Activated CD4-positive, alpha-beta T cell treated with anti-CD3 and anti-CD28 coated beads, Interleukin-2, Interleukin-6, amounts not matched to agents 100 ng/mL and 50 ng/mL, durations not matched to agents 16 hours and 8 hours (primary cell): ENCODE data around the gene ORC1.
"Not testable (repeated sequence)": the region's sequence is repeated elsewhere in the genome, so short reads cannot be mapped to it uniquely, and the experiment has no call there.

ENCODE experiments used
- DNase-seq: peaks from one replicate; pipeline ENCODE4 v3.0.0-alpha.2; 2020

ORC1 gene

GRCh38 chr1:52385376-52385775 lies 18.8 kb downstream of the ORC1 start:
- no peak for DNase-seq

DNA sequence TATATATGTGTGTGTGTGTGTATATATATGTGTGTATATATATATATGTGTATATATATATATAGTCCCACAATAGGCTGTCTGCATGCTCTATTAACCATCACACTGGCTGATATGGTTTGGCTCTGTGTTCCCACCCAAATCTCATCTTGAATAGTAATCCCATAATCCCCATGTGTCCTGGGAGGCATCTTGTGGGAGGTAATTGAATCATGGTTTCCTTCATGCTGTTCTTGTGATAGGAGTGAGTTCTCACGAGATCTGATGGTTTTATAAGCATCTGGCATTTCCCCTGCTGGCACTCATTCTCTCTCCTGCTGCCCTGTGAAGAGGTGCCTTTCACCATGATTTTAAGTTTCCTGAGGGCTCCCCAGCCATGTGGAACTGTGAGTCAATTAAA lies 34.4 kb downstream of the ORC1 start:
- not testable (repeated sequence) for DNase-seq

GRCh38 chr1:52368383-52369172 lies 35.6 kb downstream of the ORC1 start:
- DNase-seq, result peak; percentile 59

- no peak for DNase-seq
Observed at GRCh38 chr1:52367272-52367671, 37.0 kb downstream of the ORC1 start.

GRCh38 chr1:52366517-52366827 lies 37.8 kb downstream of the ORC1 start:
- no peak for DNase-seq

DNA sequence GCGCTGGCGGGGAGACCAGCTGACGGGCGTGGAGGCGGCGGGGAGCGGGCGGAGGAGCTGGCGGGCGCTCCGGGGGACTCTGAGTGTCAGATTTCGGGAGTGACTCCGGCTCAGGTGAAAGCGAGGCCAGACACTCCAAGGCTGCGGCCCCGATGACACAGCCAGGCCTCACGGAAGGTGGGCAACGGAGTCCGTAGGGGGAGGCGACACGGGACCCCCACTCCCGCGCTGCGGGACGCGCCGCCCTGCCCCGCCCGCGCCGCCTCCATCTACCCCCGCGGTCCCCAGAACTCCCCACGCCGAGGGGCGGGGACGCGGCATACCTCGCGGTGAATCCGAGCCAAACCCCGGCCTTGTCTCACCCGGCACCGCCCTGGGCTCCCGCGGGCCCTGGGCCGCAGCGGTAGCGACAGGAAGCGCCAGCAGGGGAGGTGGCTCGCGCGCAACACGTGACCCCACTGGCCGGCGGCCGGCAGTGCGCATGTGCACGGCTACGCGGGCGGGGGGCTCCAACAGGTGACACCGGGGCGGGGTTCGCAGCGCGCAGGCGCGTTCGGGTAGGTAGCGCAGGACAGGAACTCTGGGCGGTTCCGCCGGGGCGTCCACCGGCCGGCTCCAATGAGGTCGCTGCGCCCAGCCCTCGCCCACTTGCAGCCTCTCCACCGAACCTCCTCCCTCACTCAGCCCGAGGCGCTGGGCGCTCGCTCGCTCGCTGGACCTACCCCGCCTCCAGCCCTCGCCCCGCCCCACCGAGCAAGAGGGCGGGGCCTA lies 38.3 kb downstream of the ORC1 start, which contains the start of gene CC2D1B:
CC2D1B (minus strand) TSS at position 460 of the 771 bp plus-strand sequence. CDS start 1,585 bp downstream, outside the sequence.
- peak; percentile 100 for DNase-seq

DNA sequence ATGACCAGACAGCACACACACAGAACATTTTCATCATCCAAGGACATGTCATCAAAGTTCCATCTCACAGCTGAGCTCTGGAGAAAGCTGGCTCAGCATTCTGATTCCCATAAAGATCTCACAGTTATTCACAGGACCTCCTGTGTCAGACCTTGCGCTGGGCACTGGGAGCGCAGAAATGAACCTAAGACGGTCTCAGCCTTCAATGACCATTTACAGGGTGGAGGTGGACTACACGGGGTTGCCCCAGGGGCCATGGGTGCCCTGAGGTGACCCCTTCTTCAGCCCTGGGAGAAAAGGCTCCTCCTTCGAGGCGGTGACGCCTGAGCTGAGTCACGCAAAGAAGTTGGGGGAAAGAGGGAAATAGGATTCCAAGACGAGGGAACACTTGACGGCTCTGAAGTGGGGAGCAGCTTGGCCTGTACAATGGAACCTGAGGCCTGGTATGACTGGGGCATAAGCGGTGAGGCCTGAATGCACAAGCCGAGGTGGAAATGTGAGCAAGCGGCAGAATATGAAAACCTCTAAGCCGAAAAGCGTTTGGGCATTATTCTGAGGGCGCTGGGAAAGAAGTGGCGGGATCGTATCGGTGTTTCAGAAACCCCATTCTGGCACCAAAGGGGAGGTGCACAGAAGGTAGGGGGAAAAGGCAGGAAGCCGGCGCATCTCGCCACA lies 39.0 kb downstream of the ORC1 start:
- peak; percentile 39 for DNase-seq

GRCh38 chr1:52364235-52364839 lies 39.9 kb downstream of the ORC1 start:
- DNase-seq, result no peak

GRCh38 chr1:52360595-52360968 lies 43.6 kb downstream of the ORC1 start:
- DNase-seq, result no peak

DNA sequence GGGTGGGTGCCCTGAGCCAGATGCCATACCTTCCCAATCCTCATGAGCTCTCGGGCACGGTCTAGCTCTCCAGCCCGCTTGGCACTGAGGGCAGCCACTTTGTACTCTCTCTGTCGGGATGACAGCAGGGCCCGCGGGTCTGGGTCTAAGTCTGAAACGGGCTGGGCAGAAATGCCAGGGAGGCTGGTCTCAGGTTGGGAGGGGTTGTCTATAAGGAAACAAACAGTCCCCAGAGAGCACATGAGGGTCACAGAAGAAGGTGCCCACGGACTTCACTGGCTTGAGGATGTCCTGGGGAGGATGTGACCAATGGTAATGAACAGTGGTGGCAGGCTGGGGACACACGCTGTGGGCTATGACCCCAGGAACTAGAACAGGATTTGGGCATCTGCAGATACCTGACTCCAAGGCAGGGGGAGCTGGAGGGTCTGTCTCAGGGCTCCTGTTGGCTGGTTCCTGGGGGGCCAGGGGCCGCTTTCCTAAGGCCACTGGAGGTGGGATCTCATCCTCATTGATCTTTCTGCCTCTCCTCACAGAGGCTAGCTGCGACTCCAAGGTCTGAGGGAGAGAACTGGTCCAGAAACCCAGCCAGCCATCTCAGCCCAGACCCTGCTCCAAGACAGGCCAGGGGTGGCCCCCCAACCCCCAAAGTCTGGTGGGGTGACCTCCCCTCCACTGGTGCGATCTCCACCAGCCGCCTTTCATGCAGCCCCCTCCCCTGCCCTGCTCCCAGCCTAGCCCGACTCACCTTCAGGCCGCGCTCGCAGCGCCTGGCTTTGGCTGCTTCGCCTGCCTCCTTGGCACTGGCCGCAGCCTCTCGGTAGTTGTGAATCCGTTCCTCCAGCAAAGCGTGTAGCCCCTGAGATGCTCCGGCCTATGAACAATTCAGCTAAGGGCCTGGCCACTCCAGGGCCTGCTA lies 44.3 kb downstream of the ORC1 start:
- no peak for DNase-seq

GRCh38 chr1:52358851-52359497 lies 45.2 kb downstream of the ORC1 start:
- DNase-seq, result no peak

DNA sequence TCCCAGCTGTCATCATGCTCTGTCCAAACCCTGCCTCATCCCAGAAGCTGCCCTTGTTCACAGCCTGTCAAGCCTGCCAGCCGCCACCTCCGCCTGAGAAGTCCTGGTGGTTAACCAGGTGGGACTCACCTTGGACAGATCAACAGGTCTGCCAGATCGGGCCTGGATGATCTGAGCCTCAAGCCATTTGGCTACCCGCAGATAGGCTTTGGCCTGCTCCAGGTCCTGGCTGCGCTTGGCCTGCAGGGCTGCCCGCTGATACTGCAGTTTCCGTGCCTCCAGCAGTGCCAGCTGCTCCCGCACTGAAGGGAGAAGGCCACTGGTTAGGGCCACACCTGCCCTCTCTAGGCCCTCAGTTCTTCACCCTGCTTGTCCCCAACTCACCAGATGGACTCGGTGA lies 46.8 kb downstream of the ORC1 start:
- no peak for DNase-seq

DNA sequence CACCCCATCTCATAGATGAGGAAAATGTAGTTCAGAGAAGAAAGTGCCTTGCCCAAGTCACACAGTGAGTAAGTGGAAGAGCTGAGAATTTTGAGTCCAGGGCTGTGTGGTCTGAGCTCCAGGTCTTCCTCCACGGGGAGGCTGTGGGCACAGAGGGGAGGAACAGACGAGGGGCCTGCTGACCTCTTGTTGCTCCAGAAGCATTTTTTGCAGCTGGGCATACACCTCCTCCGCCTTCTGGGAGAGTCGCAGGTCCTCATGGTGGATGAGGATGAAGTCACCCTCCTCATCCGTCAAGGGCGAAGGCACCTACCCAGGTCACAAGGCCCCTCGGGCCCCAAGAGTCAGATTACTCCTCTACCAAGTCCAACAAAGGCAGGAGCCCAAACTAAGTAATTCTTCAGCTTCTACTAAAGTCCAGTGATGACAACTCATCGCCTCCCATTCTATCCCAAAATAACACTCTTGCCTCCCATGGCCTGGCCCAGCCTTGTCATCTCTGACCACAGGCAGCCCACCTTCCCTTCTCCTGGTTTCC lies 47.3 kb downstream of the ORC1 start:
- DNase-seq, result no peak

DNA sequence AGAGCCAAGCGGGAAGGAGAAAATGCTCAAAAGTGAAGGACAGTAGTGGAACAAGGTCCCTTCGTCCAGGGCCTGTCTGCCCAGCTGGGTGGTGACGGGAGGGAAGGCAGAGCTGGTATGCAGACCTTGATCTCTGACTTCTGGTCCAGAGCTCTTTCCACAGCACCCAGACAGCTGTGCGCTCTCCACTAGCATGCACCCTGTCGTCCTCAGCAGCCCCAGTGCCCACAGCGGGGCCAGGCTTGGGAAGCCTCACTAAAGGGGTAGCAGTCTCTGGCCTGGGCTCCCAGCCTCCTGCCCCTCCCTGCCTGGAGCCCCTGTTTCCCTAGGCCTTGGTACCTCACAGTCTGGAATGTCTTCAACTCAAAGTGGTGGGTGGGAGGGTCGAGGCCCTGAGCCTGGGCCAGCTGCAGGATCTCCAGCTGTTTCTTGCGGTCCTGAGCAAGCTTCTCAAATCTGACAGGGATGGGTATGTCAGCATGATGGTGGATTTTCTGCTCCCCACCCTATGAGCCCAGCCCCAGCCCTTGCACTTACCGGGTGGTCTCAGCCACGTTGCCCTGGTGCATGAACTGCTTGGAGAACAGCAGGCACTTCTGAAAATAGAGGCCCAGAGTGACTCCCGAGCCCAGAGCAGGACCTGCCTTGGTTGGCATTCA lies 48.2 kb downstream of the ORC1 start:
- DNase-seq, result no peak

DNA sequence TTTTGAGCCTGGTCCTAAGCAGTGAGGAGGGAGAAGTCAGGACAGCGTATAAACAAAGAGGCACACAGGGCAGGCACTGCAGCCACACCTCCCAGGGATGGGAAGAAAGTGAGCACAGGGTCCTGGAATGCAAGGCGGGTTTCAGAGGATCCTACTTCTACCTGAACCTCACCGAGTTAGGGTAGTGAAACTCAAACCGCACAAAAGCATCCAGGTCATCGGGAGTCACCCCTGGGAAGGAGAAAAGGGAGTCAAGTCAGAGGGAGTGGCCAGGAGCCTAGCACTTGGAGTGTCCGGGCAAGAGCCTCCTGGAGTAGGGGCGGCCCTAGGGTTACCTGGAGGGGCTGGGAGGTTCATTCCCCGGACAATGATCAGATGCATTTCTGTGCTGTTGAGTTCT lies 48.8 kb downstream of the ORC1 start:
- no peak for DNase-seq

DNA sequence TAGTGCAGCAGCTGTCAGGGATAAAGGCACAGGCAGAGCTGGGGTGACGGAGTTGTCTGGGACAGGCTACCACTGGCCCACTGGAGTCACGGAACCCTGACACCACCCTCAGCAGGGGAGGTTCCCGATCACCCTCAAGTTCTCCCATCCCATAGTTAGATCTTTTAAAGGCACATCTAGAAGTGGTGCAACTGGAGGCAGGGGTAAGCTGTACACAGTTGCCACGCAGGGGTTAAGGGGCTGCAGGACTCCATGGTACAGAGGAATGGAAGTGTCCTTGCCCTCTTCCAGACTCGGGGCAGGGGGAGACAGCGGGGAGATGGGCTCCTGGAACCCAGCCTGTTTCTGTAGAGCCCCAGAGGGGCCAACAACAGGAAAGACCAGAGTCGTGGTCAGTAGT lies 51.5 kb downstream of the ORC1 start:
- DNase-seq, result no peak

- no peak for DNase-seq
Observed at GRCh38 chr1:52348704-52349300, 55.4 kb downstream of the ORC1 start.

GRCh38 chr1:52346653-52347052 lies 57.6 kb downstream of the ORC1 start:
- no peak for DNase-seq

GRCh38 chr1:52345252-52345651 lies 59.0 kb downstream of the ORC1 start:
- no peak for DNase-seq

- no peak for DNase-seq
Observed at GRCh38 chr1:52343979-52344378, 60.2 kb downstream of the ORC1 start.
